Liver (tissue), 3 donors: ENCODE data around the gene USO1.

Source experiments
- CTCF ChIP-seq: fragments of 150-350 bp; IDR thresholded peaks from 2 replicates; pipeline ENCODE4 v1.5.1; 2017; ENCODE audit warnings: improper control_type of control experiment, low read depth, low read length; ENCODE audit not compliant: missing input control
- EGR1 ChIP-seq, 2 donors: IDR thresholded peaks; 2 replicates each; pipeline ENCODE4 v1.6.1; 2016 to 2018; ENCODE audit warnings: antibody characterized with exemption in 2 of 2, low read depth in 2 of 2
- FOXA1 ChIP-seq: IDR thresholded peaks from 2 replicates; pipeline ENCODE4 v1.6.1; 2016; ENCODE audit warnings: antibody characterized with exemption
- GABPA ChIP-seq, 2 donors: IDR thresholded peaks in 1 of 2; conservative IDR thresholded peaks in 1 of 2; 2 replicates each; pipeline ENCODE4 v1.6.1; 2016; ENCODE audit warnings: antibody characterized with exemption in 2 of 2, mild to moderate bottlenecking in 1 of 2, moderate library complexity in 1 of 2
- JUND ChIP-seq, 2 donors: IDR thresholded peaks; 2 replicates each; pipeline ENCODE4 v1.6.1; 2016; ENCODE audit warnings: antibody characterized with exemption in 2 of 2
- MAX ChIP-seq: IDR thresholded peaks from 2 replicates; pipeline ENCODE4 v1.6.1; 2016; ENCODE audit warnings: antibody characterized with exemption
- NR2F2 ChIP-seq: IDR thresholded peaks from 2 replicates; pipeline ENCODE4 v1.6.1; 2016; ENCODE audit warnings: antibody characterized with exemption
- RAD21 ChIP-seq, 2 donors: IDR thresholded peaks; 2 replicates each; pipeline ENCODE4 v1.6.1; 2016; ENCODE audit warnings: antibody characterized with exemption in 2 of 2, mild to moderate bottlenecking in 2 of 2
- REST ChIP-seq: IDR thresholded peaks from 2 replicates; pipeline ENCODE4 v1.6.1; 2016; ENCODE audit warnings: antibody characterized with exemption, mild to moderate bottlenecking
- RXRA ChIP-seq, 2 donors: IDR thresholded peaks; 2 replicates each; pipeline ENCODE4 v1.6.1; 2017 to 2018; ENCODE audit warnings: antibody characterized with exemption in 2 of 2, mild to moderate bottlenecking in 1 of 2
- SP1 ChIP-seq: IDR thresholded peaks from 2 replicates; pipeline ENCODE4 v1.6.1; 2018; ENCODE audit warnings: antibody characterized with exemption, mild to moderate bottlenecking
- TAF1 ChIP-seq: conservative IDR thresholded peaks from 2 replicates; pipeline ENCODE4 v1.6.1; 2016; ENCODE audit warnings: antibody characterized with exemption, mild to moderate bottlenecking
- YY1 ChIP-seq: IDR thresholded peaks from 2 replicates; pipeline ENCODE4 v1.6.1; 2016; ENCODE audit warnings: antibody characterized with exemption, mild to moderate bottlenecking
- TF ChIP-seq, protein P1 (sequence below): IDR thresholded peaks from 2 replicates; pipeline ENCODE4 v1.6.1; 2016; ENCODE audit warnings: antibody characterized with exemption
- donor health status: healthy.
- donor health status: healthy.

- TF ChIP-seq EGR1 (IDR thresholded peaks at IDR 0.05; ENCODE audit: low read depth in 2 of 2), result no peak
- TF ChIP-seq, protein P1, sequence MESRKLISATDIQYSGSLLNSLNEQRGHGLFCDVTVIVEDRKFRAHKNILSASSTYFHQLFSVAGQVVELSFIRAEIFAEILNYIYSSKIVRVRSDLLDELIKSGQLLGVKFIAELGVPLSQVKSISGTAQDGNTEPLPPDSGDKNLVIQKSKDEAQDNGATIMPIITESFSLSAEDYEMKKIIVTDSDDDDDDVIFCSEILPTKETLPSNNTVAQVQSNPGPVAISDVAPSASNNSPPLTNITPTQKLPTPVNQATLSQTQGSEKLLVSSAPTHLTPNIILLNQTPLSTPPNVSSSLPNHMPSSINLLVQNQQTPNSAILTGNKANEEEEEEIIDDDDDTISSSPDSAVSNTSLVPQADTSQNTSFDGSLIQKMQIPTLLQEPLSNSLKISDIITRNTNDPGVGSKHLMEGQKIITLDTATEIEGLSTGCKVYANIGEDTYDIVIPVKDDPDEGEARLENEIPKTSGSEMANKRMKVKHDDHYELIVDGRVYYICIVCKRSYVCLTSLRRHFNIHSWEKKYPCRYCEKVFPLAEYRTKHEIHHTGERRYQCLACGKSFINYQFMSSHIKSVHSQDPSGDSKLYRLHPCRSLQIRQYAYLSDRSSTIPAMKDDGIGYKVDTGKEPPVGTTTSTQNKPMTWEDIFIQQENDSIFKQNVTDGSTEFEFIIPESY, result no peak
- no peak for TF ChIP-seq MAX
- no peak for TF ChIP-seq CTCF
- TF ChIP-seq RAD21 (IDR thresholded peaks at IDR 0.05), result no peak
- TF ChIP-seq SP1, result no peak
- TF ChIP-seq YY1, result no peak
- TF ChIP-seq RXRA (IDR thresholded peaks at IDR 0.05), result no peak
- TF ChIP-seq JUND (IDR thresholded peaks at IDR 0.05), result no peak
- TF ChIP-seq TAF1, result no peak
- TF ChIP-seq NR2F2, result no peak
- no peak for TF ChIP-seq GABPA (IDR thresholded peaks at IDR 0.05 in 1 of 2, conservative IDR thresholded peaks at IDR 0.05 in 1 of 2)
- no peak for TF ChIP-seq REST
- TF ChIP-seq FOXA1, result no peak
These were observed 62.1 kb downstream of the USO1 start for GRCh38 chr4:75786526-75786925.
